ENCODE data around the gene RRAGC. TPM values are rescaled to one million over a fixed set of nuclear protein-coding genes. Genes with fewer than 3 reads are reported as not detected.

RRAGC gene
- total and polyA plus RNA-seq, 2 of the 13 experiments (the other 11 are each of a cell fraction or from before 2014, with no cell fraction given), result 7.6 to 8.0 TPM

- TF ChIP-seq ZBTB3 (CRISPR knock-in tag; IDR thresholded peaks at IDR 0.05; ENCODE audit: borderline replicate concordance, low read depth) (no peak), MBD4 (IDR thresholded peaks at IDR 0.05; ENCODE audit: borderline replicate concordance, low read length) (no peak), TBX2 (CRISPR knock-in tag; IDR thresholded peaks at IDR 0.05; ENCODE audit: borderline replicate concordance) (peak; percentile 38; the same call in 1 of the 2 replicates), MAFF (IDR thresholded peaks at IDR 0.05; ENCODE audit: low read depth, low read length) (no peak), ZNF331 (CRISPR knock-in tag; IDR thresholded peaks at IDR 0.05) (peak; percentile 43; the same call in 1 of the 2 replicates), ZBTB42 (CRISPR knock-in tag; IDR thresholded peaks at IDR 0.05) (no peak), ZNF773 (CRISPR knock-in tag; IDR thresholded peaks at IDR 0.05; ENCODE audit: borderline replicate concordance) (no peak), ZNF264 (CRISPR knock-in tag; IDR thresholded peaks at IDR 0.05) (no peak), DRAP1 (CRISPR knock-in tag; IDR thresholded peaks at IDR 0.05) (0 out of 2 replicates have a peak, but pooled peaks have one; percentile 17), RBFOX2 (IDR thresholded peaks at IDR 0.05; ENCODE audit: low read depth, low read length) (peak; percentile 67), ZNF792 (CRISPR knock-in tag; IDR thresholded peaks at IDR 0.05) (no peak; the same call in 1 of the 2 replicates), ETV6 (CRISPR knock-in tag; conservative IDR thresholded peaks at IDR 0.05) (0 out of 2 replicates have a peak, but pooled peaks have one; percentile 23), SALL2 (CRISPR knock-in tag; IDR thresholded peaks at IDR 0.05) (peak; percentile 81), ELK4 (CRISPR knock-in tag; IDR thresholded peaks at IDR 0.05; ENCODE audit: borderline replicate concordance) (no peak), ZFP36 (IDR thresholded peaks at IDR 0.05; ENCODE audit: borderline replicate concordance, low read depth, low read length, partially characterized antibody) (no peak), PAX8 (CRISPR knock-in tag; IDR thresholded peaks at IDR 0.05; ENCODE audit: borderline replicate concordance) (no peak; the same call in 1 of the 2 replicates)
- TF ChIP-seq, protein P1, sequence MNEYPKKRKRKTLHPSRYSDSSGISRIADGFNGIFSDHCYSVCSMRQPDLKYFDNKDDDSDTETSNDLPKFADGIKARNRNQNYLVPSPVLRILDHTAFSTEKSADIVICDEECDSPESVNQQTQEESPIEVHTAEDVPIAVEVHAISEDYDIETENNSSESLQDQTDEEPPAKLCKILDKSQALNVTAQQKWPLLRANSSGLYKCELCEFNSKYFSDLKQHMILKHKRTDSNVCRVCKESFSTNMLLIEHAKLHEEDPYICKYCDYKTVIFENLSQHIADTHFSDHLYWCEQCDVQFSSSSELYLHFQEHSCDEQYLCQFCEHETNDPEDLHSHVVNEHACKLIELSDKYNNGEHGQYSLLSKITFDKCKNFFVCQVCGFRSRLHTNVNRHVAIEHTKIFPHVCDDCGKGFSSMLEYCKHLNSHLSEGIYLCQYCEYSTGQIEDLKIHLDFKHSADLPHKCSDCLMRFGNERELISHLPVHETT (CRISPR knock-in tag; conservative IDR thresholded peaks at IDR 0.05), result no peak; the same call in 1 of the 2 replicates
- TF ChIP-seq, protein P2, sequence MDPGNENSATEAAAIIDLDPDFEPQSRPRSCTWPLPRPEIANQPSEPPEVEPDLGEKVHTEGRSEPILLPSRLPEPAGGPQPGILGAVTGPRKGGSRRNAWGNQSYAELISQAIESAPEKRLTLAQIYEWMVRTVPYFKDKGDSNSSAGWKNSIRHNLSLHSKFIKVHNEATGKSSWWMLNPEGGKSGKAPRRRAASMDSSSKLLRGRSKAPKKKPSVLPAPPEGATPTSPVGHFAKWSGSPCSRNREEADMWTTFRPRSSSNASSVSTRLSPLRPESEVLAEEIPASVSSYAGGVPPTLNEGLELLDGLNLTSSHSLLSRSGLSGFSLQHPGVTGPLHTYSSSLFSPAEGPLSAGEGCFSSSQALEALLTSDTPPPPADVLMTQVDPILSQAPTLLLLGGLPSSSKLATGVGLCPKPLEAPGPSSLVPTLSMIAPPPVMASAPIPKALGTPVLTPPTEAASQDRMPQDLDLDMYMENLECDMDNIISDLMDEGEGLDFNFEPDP (CRISPR knock-in tag; conservative IDR thresholded peaks at IDR 0.05), result no peak
- TF ChIP-seq, protein P3, sequence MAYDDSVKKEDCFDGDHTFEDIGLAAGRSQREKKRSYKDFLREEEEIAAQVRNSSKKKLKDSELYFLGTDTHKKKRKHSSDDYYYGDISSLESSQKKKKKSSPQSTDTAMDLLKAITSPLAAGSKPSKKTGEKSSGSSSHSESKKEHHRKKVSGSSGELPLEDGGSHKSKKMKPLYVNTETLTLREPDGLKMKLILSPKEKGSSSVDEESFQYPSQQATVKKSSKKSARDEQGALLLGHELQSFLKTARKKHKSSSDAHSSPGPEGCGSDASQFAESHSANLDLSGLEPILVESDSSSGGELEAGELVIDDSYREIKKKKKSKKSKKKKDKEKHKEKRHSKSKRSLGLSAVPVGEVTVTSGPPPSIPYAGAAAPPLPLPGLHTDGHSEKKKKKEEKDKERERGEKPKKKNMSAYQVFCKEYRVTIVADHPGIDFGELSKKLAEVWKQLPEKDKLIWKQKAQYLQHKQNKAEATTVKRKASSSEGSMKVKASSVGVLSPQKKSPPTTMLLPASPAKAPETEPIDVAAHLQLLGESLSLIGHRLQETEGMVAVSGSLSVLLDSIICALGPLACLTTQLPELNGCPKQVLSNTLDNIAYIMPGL (CRISPR knock-in tag; IDR thresholded peaks at IDR 0.05; ENCODE audit: borderline replicate concordance in 1 of 2, low read depth in 1 of 2), result peak in 1 of 2 experiments; percentile 53; a peak in 1 of 4 replicates
- TF ChIP-seq, protein P4, sequence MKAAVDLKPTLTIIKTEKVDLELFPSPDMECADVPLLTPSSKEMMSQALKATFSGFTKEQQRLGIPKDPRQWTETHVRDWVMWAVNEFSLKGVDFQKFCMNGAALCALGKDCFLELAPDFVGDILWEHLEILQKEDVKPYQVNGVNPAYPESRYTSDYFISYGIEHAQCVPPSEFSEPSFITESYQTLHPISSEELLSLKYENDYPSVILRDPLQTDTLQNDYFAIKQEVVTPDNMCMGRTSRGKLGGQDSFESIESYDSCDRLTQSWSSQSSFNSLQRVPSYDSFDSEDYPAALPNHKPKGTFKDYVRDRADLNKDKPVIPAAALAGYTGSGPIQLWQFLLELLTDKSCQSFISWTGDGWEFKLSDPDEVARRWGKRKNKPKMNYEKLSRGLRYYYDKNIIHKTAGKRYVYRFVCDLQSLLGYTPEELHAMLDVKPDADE (CRISPR knock-in tag; IDR thresholded peaks at IDR 0.05), result no peak
These were observed at the start of gene RRAGC (continued) for GRCh38 chr1:38859561-38860453.
